HT1080 (cell line): ENCODE data around the gene AGAP3. TPM values are rescaled to one million over a fixed set of nuclear protein-coding genes. Genes with fewer than 3 reads are reported as not detected.

ENCODE experiments used
- DNase-seq: peaks from one replicate; pipeline ENCODE4 v3.0.0-alpha.2; 2015; ENCODE audit warnings: low read depth
- total RNA-seq: library from RNA; depleted of rRNA; stranded (reverse); fragments of >200 nt; shearing (Covaris generic); gene quantifications from 2 replicates; pipeline ENCODE4 v1.2.3, GENCODE V29; 2014

The AGAP3 gene
- total RNA-seq, 1 experiment from 2014 or later, result 45.3 TPM

DNA sequence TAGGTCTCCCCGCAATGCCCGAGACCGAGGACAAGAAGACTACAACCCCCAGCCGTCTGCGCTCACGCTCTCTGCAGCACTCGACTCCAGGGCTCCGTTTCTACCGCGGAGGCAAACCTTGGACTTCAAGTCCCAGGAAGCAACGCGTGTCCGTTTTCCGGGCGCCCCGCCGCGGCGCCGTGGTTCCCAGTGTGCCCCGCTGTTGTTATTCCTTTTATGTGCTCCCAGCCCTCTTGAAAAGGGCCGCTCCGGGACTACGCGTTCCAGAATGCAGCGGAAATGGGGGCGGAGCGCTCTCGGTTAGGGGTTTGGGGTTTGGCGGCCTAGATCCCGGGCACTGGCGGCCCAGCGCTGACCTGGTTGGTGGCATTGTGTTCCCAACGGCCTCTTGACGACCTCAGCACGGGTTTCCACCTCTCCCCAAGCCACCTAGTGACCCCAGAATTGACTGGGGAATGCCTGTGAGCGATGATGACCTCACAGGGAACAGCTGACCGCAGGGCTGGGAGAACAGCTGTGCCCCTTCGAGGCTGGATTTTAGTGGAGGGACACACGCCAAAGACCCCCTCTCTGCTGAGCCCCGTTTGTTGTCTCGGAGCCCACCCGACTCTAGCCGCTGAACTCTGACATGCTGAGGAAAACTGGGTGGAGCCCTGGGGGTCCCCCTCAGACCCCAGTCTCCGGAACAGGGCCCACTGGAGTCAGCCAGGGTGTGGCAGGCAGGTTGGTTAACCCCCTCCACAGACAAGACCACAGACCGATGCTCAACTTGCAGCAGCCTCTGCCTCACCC, 28.1 kb upstream of the AGAP3 start:
- DNase-seq, result peak; percentile 100

DNA sequence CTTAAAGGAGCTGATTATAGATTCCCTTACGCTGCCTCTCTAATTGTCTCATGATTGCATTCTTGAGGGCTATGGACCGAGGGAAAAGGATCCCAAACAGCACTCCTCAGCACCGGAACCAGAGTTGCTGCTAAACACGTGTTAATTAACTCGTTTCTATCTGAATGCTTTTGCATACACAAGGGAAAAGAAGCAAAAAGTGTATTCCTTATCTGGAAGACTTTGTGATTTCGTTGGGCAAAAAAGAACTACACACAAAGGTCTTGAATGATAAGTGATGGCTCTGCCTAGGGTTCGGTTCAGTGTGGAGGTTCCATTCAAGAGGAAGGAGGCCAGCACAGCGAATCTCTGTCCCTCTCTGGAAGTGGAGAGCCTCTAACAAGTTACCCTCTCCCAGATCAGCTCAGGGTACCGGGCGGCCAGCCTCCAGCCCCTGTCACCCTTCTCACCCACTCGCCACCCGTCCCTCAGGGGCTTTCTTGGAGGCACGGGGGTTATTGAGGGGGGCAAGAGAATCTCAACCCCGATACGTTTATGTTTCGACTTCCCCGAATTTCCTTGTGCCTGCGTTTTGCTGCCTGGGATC, 27.4 kb upstream of the AGAP3 start:
- DNase-seq, result no peak

- DNase-seq, result no peak
Measured at GRCh38 chr7:151059367-151060112, 26.7 kb upstream of the AGAP3 start, which contains the start of gene SLC4A2. TSS of gene SLC4A2 (plus strand) at chr7:151059589. CDS start at chr7:151061988, 2,399 bp downstream.

GRCh38 chr7:151060113-151060415, 26.2 kb upstream of the AGAP3 start:
- DNase-seq, result no peak

GRCh38 chr7:151060416-151061212, 25.7 kb upstream of the AGAP3 start:
- peak; percentile 46 for DNase-seq

DNA sequence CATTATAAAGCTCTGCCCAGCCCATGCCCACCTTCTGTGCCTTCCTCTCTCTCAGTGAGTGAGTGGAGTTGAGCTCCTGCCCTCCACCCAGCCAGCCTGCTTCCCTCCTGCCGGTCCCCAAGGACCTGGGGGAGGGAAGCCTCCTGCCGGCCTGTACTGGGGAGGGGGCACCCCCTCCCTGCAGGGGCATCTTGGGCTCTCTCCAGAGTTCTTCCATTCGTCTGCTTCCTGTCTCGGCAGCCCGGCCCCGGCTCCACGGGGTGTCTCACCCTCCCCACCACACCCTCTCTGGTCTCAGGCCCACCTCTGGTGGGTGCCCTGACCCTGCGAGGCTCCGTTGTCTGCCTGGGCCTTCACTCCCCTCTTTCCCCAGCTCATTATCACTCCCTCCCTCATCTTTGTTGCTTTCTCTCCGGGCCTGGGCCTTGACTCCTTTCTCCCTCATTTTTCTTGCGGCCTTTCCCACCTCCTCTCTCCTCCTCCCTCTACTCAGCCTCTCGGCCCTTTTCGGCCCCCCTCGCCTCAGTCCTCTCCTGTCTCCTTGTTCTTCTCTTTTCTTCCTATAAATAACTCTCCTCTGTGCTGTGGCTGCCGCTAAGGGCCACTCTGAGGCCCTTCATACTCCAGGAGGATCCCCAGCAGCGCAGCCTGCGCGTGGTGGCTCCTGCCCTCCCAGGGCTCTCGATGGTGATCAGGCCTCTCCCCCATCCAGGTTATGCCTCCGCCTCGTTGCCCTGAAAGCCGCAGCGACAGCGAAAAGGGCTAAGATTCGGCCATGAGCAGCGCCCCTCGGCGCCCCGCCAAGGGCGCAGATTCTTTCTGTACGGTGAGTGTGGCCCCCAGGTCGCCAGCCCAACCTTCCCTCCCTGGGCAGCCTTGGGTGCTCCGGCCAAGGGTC, 24.8 kb upstream of the AGAP3 start:
- DNase-seq, result no peak

DNA sequence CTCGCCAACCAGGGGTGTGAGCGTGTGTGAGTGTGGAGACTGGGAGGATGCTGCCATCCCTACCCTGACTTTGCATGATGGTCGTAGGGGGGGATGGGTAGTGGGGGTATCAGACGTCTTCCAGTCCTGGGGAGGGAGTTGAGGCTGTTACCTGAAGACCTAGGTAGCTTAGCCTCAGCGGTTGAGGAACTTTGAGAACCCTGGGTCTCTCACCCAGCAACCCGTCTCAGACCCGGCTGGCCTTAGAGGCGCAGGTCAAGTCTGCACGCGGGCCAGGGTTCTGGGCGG, 24.2 kb upstream of the AGAP3 start:
- DNase-seq, result no peak

- DNase-seq, result no peak
Measured at GRCh38 chr7:151062399-151063211, 23.7 kb upstream of the AGAP3 start.

GRCh38 chr7:151063212-151063561, 23.1 kb upstream of the AGAP3 start:
- no peak for DNase-seq

- DNase-seq, result no peak
Measured at GRCh38 chr7:151064454-151064853, 21.8 kb upstream of the AGAP3 start.

DNA sequence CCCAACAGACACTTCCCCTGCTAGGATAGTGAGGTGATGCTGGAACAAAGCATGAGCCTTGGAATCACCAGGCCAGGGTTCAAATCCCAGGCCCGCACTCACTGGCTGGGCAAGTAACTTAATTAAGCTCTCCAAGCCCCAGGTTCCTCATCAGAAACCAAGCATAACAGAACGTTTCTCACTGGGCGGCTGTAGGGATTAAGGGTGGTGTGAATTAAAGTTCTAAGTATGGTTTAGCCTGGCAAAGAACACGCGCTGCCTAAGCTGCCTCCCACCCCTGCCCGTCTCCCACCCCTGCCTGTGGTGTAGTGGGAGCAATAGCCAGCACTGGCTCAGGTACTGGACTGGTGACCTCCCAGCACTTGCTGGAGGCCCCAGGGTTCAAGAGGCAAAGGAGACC, 21.3 kb upstream of the AGAP3 start:
- no peak for DNase-seq

DNA sequence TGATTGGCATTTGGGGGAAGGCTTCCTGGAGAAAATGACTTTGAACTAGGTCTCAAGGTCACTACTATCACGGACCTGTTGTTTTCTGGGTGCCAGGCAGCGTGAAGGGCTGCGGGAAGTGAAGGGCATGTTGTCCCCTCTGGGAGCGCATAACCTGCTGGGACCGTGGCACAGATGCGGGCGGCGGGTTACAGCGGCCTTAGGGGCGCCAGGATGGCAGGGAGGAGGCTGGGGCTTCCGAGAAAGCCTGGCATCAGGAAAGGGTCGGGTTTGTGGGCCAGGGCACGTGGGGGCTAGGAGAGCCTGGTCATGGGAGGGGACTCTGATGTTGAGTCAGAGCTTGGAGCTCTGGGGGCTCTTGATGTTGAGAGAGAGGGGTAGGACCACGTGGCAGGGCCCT, 20.8 kb upstream of the AGAP3 start:
- no peak for DNase-seq

DNA sequence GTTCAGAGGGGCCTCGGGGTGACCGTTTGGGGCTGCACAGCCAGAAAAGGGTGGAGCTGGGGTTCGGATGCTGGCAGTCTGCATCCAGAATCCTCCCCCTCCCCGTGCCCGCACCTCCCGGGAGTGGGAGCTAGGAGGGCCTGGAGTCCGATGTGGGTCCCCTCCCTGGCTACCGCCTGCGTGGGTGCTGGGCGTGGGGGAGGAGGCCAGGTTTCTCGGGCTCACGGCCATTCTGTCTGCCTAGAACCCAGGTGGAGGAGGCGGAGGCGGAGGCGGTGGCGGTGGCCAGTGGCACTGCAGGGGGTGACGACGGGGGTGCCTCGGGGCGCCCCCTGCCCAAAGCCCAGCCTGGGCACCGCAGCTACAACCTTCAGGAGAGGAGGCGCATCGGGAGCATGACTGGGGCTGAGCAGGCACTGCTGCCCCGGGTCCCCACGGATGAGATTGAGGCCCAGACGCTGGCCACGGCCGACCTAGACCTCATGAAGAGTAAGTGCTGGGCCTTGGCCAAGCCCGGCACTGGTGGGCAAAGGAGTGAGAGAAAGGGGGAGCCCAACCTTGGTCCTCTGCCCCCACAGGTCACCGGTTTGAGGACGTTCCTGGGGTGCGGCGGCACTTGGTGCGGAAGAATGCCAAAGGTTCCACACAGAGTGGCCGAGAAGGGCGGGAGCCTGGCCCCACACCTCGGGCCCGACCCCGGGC, 19.9 kb upstream of the AGAP3 start:
- DNase-seq, result no peak

DNA sequence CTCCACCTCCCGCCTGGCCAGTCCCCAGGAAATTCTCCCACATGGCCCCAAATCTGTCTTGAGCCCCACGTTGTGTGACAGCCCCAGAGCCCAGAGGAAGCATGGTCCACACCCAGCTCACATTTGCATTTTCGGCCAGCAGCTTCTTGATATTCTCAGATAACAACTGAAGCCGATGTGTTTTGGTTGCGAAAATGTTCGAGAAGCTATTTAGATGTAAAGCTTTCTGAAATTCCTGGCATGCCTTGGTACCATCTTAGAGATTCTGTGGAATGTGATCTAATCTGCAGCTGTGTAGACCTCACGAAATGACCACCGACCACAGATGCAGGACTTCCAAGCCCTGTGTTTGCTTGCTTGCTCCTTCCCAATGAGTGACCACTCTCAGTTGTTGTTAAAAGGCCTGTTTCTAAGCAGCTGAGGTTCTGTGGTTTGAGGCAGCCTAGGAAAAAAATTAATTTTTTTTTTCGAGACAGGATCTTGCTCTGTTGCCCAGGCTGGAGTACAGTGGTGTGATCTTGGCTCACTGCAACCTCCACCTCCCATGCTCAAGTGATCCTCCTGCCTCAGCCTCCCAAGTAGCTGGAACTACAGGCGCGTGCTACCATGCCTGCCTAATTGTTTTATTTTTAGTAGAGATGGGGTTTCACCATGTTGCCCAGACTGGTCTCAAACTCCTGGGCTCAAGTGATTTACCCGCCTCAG, 18.1 kb upstream of the AGAP3 start:
- DNase-seq, result no peak

DNA sequence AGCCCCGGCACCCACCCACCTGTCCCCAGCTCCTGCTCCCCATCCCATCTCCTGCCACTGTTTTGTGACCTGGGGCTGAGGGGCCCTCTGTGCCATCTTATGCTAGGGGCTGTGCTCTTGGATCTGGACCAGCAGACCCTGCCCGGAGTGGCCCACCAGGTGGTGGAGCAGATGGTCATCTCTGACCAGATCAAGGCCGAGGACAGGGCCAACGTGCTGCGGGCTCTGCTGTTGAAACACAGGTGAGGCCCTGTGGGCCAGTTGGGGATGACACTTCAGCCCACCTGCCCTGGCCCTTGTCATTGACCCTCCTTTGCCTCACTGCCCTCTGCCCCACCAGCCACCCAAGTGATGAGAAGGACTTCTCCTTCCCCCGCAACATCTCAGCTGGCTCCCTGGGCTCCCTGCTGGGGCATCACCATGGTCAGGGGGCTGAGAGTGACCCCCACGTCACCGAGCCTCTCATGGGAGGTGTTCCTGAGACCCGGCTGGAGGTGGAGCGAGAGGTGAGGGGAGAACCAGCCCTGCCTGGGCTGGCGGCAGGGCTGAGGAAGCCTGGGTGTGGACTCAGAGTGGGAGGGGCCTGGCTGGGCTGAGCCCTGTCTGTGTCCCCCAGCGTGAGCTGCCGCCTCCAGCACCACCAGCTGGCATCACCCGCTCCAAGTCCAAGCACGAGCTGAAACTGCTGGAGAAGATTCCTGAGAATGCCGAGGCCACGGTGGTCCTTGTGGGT, 16.3 kb upstream of the AGAP3 start:
- no peak for DNase-seq

DNA sequence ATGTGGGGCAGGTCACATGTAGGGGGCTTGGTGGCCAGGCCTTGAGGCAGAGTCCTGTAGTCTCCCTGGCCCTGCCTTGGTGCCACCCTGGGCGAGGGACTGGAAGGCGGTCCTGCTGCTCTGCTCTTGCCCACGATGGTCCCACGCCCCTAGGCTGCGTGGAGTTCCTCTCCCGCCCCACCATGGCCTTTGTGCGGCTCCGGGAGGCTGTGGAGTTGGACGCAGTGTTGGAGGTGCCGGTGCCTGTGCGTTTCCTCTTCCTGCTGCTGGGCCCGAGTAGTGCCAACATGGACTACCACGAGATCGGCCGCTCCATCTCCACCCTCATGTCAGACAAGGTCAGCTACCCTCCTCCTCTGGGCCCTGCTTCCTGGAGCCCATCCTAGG, 15.7 kb upstream of the AGAP3 start:
- no peak for DNase-seq

DNA sequence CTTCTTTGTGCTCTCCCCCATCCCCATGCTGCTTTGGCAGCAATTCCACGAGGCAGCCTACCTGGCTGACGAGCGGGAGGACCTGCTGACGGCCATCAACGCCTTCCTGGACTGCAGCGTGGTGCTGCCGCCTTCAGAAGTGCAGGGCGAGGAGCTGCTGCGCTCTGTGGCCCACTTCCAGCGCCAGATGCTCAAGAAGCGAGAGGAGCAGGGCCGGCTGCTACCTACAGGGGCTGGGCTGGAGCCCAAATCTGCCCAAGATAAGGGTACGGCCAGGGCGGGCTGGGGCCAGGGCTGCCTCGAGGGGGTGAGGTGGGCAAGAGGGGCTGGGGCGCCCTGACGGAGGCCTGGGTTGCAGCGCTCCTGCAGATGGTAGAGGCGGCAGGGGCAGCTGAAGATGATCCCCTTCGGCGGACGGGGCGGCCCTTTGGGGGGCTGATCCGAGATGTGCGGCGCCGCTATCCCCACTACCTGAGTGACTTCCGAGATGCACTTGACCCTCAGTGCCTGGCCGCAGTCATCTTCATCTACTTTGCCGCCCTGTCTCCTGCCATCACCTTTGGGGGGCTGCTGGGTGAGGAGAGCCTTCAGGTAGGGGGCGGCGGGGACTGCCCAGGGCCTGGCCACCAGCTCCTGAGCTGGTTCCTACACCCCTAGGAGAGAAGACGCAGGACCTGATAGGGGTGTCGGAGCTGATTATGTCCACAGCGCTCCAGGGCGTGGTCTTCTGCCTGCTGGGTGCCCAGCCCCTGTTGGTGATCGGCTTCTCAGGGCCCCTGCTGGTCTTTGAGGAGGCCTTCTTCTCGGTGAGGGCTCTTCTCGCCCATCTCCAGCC, 15.0 kb upstream of the AGAP3 start:
- no peak for DNase-seq
